RWPE2 (cell line): Measurements from ENCODE around the gene CDC42BPG.

Experiments
- ATAC-seq: fragments of 200-7000 bp; cut with Tn5 transposase; 3 replicates; pipeline ENCODE4 v1.9.1; 2021; ENCODE audit warnings: low read depth
- DNase-seq: peaks from one replicate; pipeline ENCODE4 v3.0.0-alpha.2; 2020; ENCODE audit warnings: low spot score
- H3K27ac ChIP-seq: fragments of 450-650 bp; 2 replicates; pipeline ENCODE4 v1.5.1; 2017; ENCODE audit warnings: mild to moderate bottlenecking; ENCODE audit not compliant: poor library complexity, severe bottlenecking
- H3K27me3 ChIP-seq: fragments of 250-450 bp; sonication (Bioruptor Pico); 2 replicates; pipeline ENCODE4 v1.5.1; 2021; ENCODE audit warnings: mild to moderate bottlenecking, moderate library complexity; ENCODE audit not compliant: insufficient read depth, poor library complexity, severe bottlenecking
- H3K36me3 ChIP-seq: fragments of 250-450 bp; sonication (Bioruptor Pico); 2 replicates; pipeline ENCODE4 v1.5.1; 2020; ENCODE audit warnings: low read depth, mild to moderate bottlenecking, moderate library complexity
- H3K4me1 ChIP-seq: fragments of 250-450 bp; sonication (Bioruptor Pico); 2 replicates; pipeline ENCODE4 v1.5.1; 2021; ENCODE audit warnings: mild to moderate bottlenecking, moderate library complexity; ENCODE audit not compliant: insufficient read depth, poor library complexity, severe bottlenecking
- H3K4me3 ChIP-seq: fragments of 250-450 bp; sonication (Bioruptor Pico); 2 replicates; pipeline ENCODE4 v1.5.1; 2021; ENCODE audit warnings: mild to moderate bottlenecking, moderate library complexity; ENCODE audit not compliant: severe bottlenecking
- H3K9me3 ChIP-seq: fragments of 250-450 bp; sonication (Bioruptor Pico); 2 replicates; pipeline ENCODE4 v1.5.1; 2021; ENCODE audit warnings: mild to moderate bottlenecking, moderate library complexity; ENCODE audit not compliant: severe bottlenecking
- TF ChIP-seq, protein P1 (sequence below): fragments of 450-650 bp; IDR thresholded peaks from one replicate; pipeline ENCODE4 v1.5.1; 2017; ENCODE audit warnings: mild to moderate bottlenecking, moderate library complexity; ENCODE audit not compliant: poor library complexity, severe bottlenecking

Gene CDC42BPG

DNA sequence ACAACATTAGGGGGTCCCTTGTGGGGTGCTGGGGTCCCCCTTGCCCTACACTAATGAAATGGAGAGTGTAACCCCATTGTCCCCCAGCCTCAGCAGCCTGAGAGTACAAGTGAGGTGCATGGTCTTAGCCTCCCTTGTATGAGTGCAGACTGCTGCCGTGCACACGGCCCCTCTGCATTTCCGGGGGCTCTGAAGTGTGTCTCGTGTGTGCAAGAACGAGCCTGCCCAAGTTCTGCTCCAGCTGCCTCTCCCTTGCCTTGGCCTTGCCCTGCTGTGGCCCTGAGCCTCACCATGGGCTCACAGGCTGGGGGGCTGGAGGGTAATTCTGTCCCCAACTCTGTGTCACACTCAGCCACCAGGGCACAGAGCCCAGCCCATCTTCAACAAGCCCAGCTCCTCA, 39.1 kb upstream of the CDC42BPG start:
- H3K4me3 ChIP-seq, result no peak overlapping the region
- no peak for DNase-seq
- ATAC-seq, result no peak
- H3K27ac ChIP-seq, result no peak overlapping the region
- H3K27me3 ChIP-seq, result no peaks in the 10 kb centered on the region
- no peaks in the 10 kb centered on the region for H3K9me3 ChIP-seq
- H3K4me1 ChIP-seq, result peaks cover 11% of the 10 kb centered on the region
- TF ChIP-seq, protein P1, sequence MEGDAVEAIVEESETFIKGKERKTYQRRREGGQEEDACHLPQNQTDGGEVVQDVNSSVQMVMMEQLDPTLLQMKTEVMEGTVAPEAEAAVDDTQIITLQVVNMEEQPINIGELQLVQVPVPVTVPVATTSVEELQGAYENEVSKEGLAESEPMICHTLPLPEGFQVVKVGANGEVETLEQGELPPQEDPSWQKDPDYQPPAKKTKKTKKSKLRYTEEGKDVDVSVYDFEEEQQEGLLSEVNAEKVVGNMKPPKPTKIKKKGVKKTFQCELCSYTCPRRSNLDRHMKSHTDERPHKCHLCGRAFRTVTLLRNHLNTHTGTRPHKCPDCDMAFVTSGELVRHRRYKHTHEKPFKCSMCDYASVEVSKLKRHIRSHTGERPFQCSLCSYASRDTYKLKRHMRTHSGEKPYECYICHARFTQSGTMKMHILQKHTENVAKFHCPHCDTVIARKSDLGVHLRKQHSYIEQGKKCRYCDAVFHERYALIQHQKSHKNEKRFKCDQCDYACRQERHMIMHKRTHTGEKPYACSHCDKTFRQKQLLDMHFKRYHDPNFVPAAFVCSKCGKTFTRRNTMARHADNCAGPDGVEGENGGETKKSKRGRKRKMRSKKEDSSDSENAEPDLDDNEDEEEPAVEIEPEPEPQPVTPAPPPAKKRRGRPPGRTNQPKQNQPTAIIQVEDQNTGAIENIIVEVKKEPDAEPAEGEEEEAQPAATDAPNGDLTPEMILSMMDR, result no peak
- no peaks in the 10 kb centered on the region for H3K36me3 ChIP-seq

DNA sequence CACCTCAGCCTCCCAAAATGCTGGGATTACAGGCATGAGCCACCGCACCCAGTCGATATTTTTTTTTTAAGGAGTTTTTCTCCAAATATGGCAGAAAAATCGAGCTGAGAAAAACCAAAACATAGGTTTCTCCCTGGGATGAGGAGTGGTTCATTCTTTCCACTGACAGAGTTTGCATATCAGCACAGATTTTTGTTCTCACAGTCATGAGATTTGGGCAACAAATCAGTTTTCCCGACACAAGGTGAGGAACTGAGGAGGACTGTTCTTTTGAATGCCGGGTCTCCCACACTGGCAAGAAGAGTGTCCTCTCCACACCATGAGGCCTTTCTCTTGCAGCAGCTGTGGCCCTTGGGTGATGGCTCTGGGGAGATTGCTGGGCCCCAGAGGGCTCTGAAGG, 37.8 kb upstream of the CDC42BPG start:
- Histone ChIP-seq H3K27me3 (no peaks in the 10 kb centered on the region), H3K9me3 (no peaks in the 10 kb centered on the region), H3K4me1 (peaks cover 11% of the 10 kb centered on the region), H3K36me3 (no peaks in the 10 kb centered on the region; the same call in 1 of the 2 replicates), H3K4me3 (no peak overlapping the region), H3K27ac (no peak overlapping the region)
- no peak for ATAC-seq
- no peak for DNase-seq
- TF ChIP-seq, protein P1, result no peak

- Histone ChIP-seq H3K27ac (no peak overlapping the region), H3K9me3 (no peaks in the 10 kb centered on the region), H3K27me3 (no peaks in the 10 kb centered on the region), H3K4me3 (no peak overlapping the region), H3K4me1 (peaks cover 11% of the 10 kb centered on the region), H3K36me3 (peaks cover 6% of the 10 kb centered on the region)
- ATAC-seq, result no peak
- no peak for DNase-seq
- TF ChIP-seq, protein P1, result no peak
Observed at GRCh38 chr11:64881476-64881875, 37.0 kb upstream of the CDC42BPG start.

DNA sequence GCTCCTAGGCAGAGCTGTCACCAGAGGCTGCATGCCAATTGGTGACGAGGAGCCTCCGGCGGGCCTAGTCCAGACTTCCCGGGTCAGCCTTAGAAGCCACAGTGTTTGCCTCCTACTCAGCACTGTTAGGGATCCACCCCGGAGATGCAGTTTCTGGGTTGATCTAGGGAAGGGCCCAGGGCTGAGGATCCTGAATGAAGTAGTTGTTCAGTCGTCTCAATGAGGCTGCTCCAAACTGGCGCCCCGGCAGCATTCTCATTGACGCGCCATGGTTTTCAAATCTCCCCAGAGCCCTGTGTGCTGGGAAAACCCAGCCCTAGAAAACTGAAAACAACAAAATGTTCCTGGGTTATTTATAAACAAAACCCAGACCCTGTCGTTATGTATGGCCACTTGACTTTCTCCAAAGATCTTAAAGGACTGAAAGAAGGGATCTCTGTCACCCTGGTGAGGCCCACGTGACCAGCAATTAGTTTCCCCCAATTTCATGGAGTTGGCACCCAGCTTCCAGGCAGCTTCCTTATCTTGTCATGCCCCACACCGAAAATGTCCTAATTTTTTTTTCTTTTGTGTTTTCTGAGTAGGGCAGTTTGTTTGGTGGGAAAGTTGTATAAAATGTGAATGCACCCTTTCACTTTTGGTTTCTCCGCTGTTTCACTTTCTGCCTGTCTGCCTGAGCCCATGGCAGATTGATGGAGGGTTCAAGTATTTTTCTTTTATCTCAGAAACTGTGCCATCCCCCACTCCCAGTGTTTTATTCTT, 36.0 kb upstream of the CDC42BPG start:
- DNase-seq (no peak), ATAC-seq (no peak)
- Histone ChIP-seq H3K4me1 (peaks cover 1% of the 10 kb centered on the region), H3K36me3 (peaks cover 17% of the 10 kb centered on the region), H3K27me3 (no peaks in the 10 kb centered on the region), H3K27ac (no peak overlapping the region), H3K4me3 (no peak overlapping the region), H3K9me3 (no peaks in the 10 kb centered on the region)
- TF ChIP-seq, protein P1, result no peak

DNA sequence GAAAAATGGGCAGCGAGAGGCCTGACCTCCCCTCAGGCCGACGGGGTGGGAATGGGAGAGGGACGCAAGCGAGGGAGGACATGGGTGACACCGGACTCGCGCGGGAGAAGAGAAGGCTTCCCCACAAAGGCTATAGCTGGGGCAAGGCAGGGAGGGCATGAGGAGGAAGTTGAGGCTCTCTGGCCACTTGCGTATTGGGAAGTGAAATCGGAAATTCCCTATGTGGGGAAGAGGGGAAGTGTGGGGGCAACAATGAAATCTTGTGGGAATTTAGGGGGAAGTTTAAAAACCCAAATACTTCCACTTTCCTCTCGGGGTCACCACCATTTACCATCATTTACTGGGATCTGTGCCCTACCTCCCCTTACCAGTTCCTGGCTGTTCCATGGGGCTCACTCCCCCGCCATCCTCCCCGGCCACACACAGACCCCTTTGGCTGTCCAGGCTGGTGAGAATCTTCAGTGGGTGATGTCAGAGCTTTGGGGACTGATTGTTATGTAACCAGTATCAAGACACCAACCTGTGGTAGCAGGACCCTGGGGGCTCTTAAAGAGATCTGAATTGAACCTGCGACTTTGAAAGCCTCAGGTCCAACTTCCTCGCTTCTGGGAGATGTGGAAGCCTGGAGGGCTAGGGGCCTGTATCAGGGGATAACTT, 34.9 kb upstream of the CDC42BPG start:
- H3K27ac ChIP-seq, result peak overlapping the region; percentile 62
- TF ChIP-seq, protein P1, result no peak
- no peaks in the 10 kb centered on the region for H3K27me3 ChIP-seq
- H3K9me3 ChIP-seq, result no peaks in the 10 kb centered on the region
- no peaks in the 10 kb centered on the region for H3K4me1 ChIP-seq
- peaks cover 27% of the 10 kb centered on the region for H3K36me3 ChIP-seq
- peak overlapping the region; percentile 83 for H3K4me3 ChIP-seq
- ATAC-seq (no peak), DNase-seq (no peak)
